Suprapubic skin (tissue), 4 donors: ENCODE data around the gene DGKH. TPM values are rescaled to one million over a fixed set of nuclear protein-coding genes. Genes with fewer than 3 reads are reported as not detected.

Experiments used
- DNase-seq, 2 donors: peaks; one replicate each; pipeline ENCODE4 v3.0.0-alpha.2; 2019; ENCODE audit warnings: low spot score in 2 of 2
- H3K27ac ChIP-seq: fragments of 200-600 bp; sonication (generic); one replicate; pipeline ENCODE4 v1.5.1; 2019
- H3K27me3 ChIP-seq: fragments of 200-600 bp; sonication (generic); one replicate; pipeline ENCODE4 v1.5.1; 2019
- H3K36me3 ChIP-seq: fragments of 200-600 bp; sonication (generic); one replicate; pipeline ENCODE4 v1.5.1; 2019
- H3K4me1 ChIP-seq: fragments of 200-600 bp; sonication (generic); one replicate; pipeline ENCODE4 v1.5.1; 2019
- H3K4me3 ChIP-seq: fragments of 200-600 bp; sonication (generic); one replicate; pipeline ENCODE4 v1.5.1; 2019; ENCODE audit warnings: mild to moderate bottlenecking
- H3K9me3 ChIP-seq: fragments of 200-600 bp; sonication (generic); one replicate; pipeline ENCODE4 v1.5.1; 2019
- CTCF ChIP-seq, 2 donors: fragments of 200-600 bp in 1 of 2; fragments of 450-650 bp in 1 of 2; sonication (generic) in 1 of 2; IDR thresholded peaks; one replicate each; pipeline ENCODE4 v1.5.1; 2016 to 2019; ENCODE audit warnings: antibody characterized with exemption in 2 of 2, mild to moderate bottlenecking in 1 of 2, moderate library complexity in 1 of 2
- EP300 ChIP-seq: sonication (generic); formaldehyde crosslinking; IDR thresholded peaks from one replicate; pipeline ENCODE4 v1.6.1; 2017; ENCODE audit warnings: antibody characterized with exemption
- POLR2A ChIP-seq, 2 donors: fragments of 450-650 bp; IDR thresholded peaks; one replicate each; pipeline ENCODE4 v1.6.1; 2017; ENCODE audit warnings: antibody characterized with exemption in 2 of 2, mild to moderate bottlenecking in 2 of 2, moderate library complexity in 2 of 2
- POLR2AphosphoS5 ChIP-seq, 3 donors: sonication (generic); formaldehyde crosslinking; IDR thresholded peaks; one replicate each; pipeline ENCODE4 v1.6.1; 2017; ENCODE audit warnings: antibody characterized with exemption in 3 of 3
- WGBS: methylation state at CpG from one replicate; pipeline ENCODE4 v1.1.5; 2018; 5-methylcytosine and 5-hydroxymethylcytosine counted together
- total RNA-seq, 4 donors: library from RNA; depleted of rRNA; stranded (reverse); fragments of >200 nt; gene quantifications; one replicate each; pipeline ENCODE4 v1.1.0, GENCODE V29; 2016

DGKH gene
- total RNA-seq, 4 donors from 2014 or later = 14.8 to 28.0 (median 16.9) TPM

- H3K27ac ChIP-seq = no peak overlapping the region
- WGBS = 89% methylated on average over 6 of the region's 6 CpGs
- H3K27me3 ChIP-seq = no peaks in the 10 kb centered on the region
- H3K4me1 ChIP-seq = no peaks in the 10 kb centered on the region
- no peaks in the 10 kb centered on the region for H3K9me3 ChIP-seq
- TF ChIP-seq POLR2AphosphoS5 (IDR thresholded peaks at IDR 0.05) = no peak
- TF ChIP-seq EP300 = no peak
- no peak for TF ChIP-seq CTCF (IDR thresholded peaks at IDR 0.05)
- no peak for TF ChIP-seq POLR2A (IDR thresholded peaks at IDR 0.05)
- no peaks in the 10 kb centered on the region for H3K36me3 ChIP-seq
- no peak overlapping the region for H3K4me3 ChIP-seq
- DNase-seq = no peak
These were observed 8.1 kb downstream of the DGKH start for GRCh38 chr13:42056583-42056982.

DNA sequence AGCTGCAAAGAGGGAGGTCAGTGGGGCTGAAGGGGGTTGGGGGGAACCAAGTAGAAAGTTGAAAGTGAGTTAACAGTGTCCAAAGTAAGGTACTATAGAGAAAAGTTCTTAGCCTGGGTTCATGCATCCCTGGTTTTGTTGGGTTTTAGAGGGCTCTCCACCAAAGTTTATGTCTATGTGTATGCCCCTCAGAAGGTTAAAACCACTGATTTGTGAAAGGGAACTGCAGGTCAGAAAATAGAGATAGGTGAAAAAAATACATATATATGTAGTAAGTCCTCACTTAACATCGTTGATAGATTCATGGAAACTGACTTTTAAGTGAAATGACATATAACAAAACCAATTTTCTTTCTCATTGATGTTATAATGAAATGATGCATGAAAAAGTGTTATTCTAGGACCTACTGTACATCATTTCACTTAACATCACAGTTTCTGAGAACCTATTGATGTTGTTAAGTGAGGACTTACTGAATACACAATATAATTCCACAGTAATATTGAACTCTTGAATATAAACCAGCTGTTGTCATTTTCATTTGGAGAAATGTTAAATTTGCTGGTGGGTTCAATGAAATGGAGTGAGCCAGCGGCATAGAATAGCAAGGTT, 9.6 kb downstream of the DGKH start:
- Histone ChIP-seq H3K4me3 (no peak overlapping the region), H3K9me3 (no peaks in the 10 kb centered on the region), H3K4me1 (no peaks in the 10 kb centered on the region), H3K27me3 (no peaks in the 10 kb centered on the region), H3K27ac (no peak overlapping the region), H3K36me3 (no peaks in the 10 kb centered on the region)
- TF ChIP-seq POLR2A (IDR thresholded peaks at IDR 0.05) (no peak), POLR2AphosphoS5 (IDR thresholded peaks at IDR 0.05) (no peak), EP300 (no peak), CTCF (IDR thresholded peaks at IDR 0.05) (no peak)
- no peak for DNase-seq
- 97% methylated on average over 2 of the region's 2 CpGs for WGBS

DNA sequence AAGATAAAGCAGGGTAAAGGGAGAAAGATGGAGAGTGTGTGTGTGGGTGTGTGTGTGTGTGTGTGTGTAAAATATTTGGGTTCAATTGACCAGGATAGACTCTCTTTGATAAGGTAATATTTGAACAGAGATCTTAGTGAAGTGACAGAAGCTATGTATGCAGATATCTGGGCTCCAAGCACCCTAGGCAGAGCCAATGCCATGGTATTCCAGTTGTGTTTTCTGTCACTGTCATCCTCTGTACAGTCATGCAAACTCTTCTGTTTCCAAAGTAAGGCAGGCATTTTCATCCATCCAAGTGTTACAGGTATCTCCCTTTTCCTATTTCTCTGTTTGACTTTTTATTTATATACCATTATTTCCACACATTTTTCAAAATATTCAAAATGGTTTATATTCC, 13.5 kb downstream of the DGKH start:
- no peaks in the 10 kb centered on the region for H3K27me3 ChIP-seq
- no peak overlapping the region for H3K27ac ChIP-seq
- TF ChIP-seq EP300 (no peak), POLR2A (IDR thresholded peaks at IDR 0.05) (no peak), POLR2AphosphoS5 (IDR thresholded peaks at IDR 0.05) (no peak), CTCF (IDR thresholded peaks at IDR 0.05) (no peak)
- H3K4me3 ChIP-seq = no peak overlapping the region
- DNase-seq = no peak
- no peaks in the 10 kb centered on the region for H3K9me3 ChIP-seq
- no peaks in the 10 kb centered on the region for H3K4me1 ChIP-seq
- H3K36me3 ChIP-seq = no peaks in the 10 kb centered on the region

GRCh38 chr13:42063105-42063504, 14.7 kb downstream of the DGKH start:
- H3K4me3 ChIP-seq = no peak overlapping the region
- no peaks in the 10 kb centered on the region for H3K36me3 ChIP-seq
- H3K9me3 ChIP-seq = no peaks in the 10 kb centered on the region
- TF ChIP-seq EP300 = no peak
- no peak for TF ChIP-seq POLR2A (IDR thresholded peaks at IDR 0.05)
- TF ChIP-seq POLR2AphosphoS5 (IDR thresholded peaks at IDR 0.05) = no peak
- TF ChIP-seq CTCF (IDR thresholded peaks at IDR 0.05) = no peak
- DNase-seq = no peak
- no peaks in the 10 kb centered on the region for H3K27me3 ChIP-seq
- no peaks in the 10 kb centered on the region for H3K4me1 ChIP-seq
- H3K27ac ChIP-seq = no peak overlapping the region
- WGBS = 81% methylated on average over 2 of the region's 2 CpGs

DNA sequence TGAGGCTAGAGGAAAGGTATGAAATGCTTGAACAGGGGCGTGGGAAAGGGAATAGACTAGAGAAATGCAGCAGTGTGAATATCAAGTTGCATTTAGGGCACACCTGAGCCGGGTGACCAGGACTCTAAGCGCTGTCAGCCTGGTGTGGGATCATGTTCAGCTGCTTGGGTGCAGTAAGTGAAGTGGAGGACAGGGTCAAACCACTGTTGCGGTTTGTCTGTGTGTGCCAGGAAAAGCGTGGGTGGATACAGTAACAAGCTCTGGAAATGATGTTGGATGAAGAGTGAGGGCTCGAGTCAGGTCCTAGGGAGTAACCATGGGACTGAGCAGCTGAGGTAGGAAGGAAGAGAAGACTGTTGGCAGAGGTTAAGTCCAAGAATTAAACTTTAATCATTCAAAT, 15.8 kb downstream of the DGKH start:
- Histone ChIP-seq H3K27me3 (no peaks in the 10 kb centered on the region), H3K27ac (no peak overlapping the region), H3K4me3 (no peak overlapping the region), H3K36me3 (no peaks in the 10 kb centered on the region), H3K9me3 (no peaks in the 10 kb centered on the region), H3K4me1 (no peaks in the 10 kb centered on the region)
- no peak for DNase-seq
- no peak for TF ChIP-seq POLR2A (IDR thresholded peaks at IDR 0.05)
- TF ChIP-seq EP300 = no peak
- no peak for TF ChIP-seq POLR2AphosphoS5 (IDR thresholded peaks at IDR 0.05)
- TF ChIP-seq CTCF (IDR thresholded peaks at IDR 0.05) = no peak
- 66% methylated on average over 6 of the region's 6 CpGs for WGBS
